A549 (cell line): ENCODE results near the gene CPAMD8.

Experiments
- BCL3 ChIP-seq: fragments of >200 bp; sonication (Bioruptor Twin); formaldehyde crosslinking; IDR thresholded peaks from 3 replicates; pipeline ENCODE4 v1.6.1; 2016
- CEBPB ChIP-seq, 2 experiments: fragments of >200 bp in 1 of 2; sonication (Bioruptor Twin) in 1 of 2; formaldehyde crosslinking in 1 of 2; IDR thresholded peaks; 2 replicates each; pipeline ENCODE4 v1.6.1; 2012 to 2016
- FOXS1 ChIP-seq: fragments of 250-450 bp; sonication (Bioruptor Pico); IDR thresholded peaks from 2 replicates; pipeline ENCODE4 v1.5.0; 2020; ENCODE audit warnings: mild to moderate bottlenecking, moderate library complexity
- KDM1A ChIP-seq: fragments of 200-600 bp; sonication (generic); IDR thresholded peaks from 2 replicates; pipeline ENCODE4 v1.6.1; 2016; ENCODE audit warnings: low read depth, mild to moderate bottlenecking
- MAX ChIP-seq: IDR thresholded peaks from 2 replicates; pipeline ENCODE4 v1.6.1; 2012
- MAZ ChIP-seq: fragments of 150-350 bp; IDR thresholded peaks from 2 replicates; pipeline ENCODE4 v1.6.1; 2014; ENCODE audit warnings: antibody characterized with exemption, low read depth, low read length, borderline replicate concordance
- MYC ChIP-seq: IDR thresholded peaks from 2 replicates; pipeline ENCODE4 v1.6.1; 2012; ENCODE audit warnings: mild to moderate bottlenecking, inconsistent platforms, low read length, improper control_type of control experiment, borderline replicate concordance
- POLR2A ChIP-seq: IDR thresholded peaks from 2 replicates; pipeline ENCODE4 v1.6.1; 2012; ENCODE audit warnings: mild to moderate bottlenecking, low read length
- RCOR1 ChIP-seq: fragments of 150-350 bp; IDR thresholded peaks from 2 replicates; pipeline ENCODE4 v1.6.1; 2014; ENCODE audit warnings: antibody characterized with exemption, low read length, low read depth
- RFX5 ChIP-seq: fragments of 450-650 bp; IDR thresholded peaks from 2 replicates; pipeline ENCODE4 v1.7.1; 2014; ENCODE audit warnings: antibody characterized with exemption, mild to moderate bottlenecking, moderate library complexity
- RNF2 ChIP-seq: fragments of 200-600 bp; sonication (generic); IDR thresholded peaks from 2 replicates; pipeline ENCODE4 v1.6.1; 2016; ENCODE audit warnings: low read depth, mild to moderate bottlenecking, antibody characterized with exemption, moderate library complexity, borderline replicate concordance
- SMC3 ChIP-seq: fragments of >200 bp; sonication (Bioruptor Twin); formaldehyde crosslinking; IDR thresholded peaks from 3 replicates; pipeline ENCODE4 v1.6.1; 2018; ENCODE audit warnings: inconsistent platforms
- ZFP36 ChIP-seq: fragments of 450-650 bp; IDR thresholded peaks from 2 replicates; pipeline ENCODE4 v1.6.1; 2014; ENCODE audit warnings: borderline replicate concordance; ENCODE audit not compliant: partially characterized antibody
- TF ChIP-seq, protein P1 (sequence below): fragments of >200 bp; sonication (Bioruptor Twin); formaldehyde crosslinking; IDR thresholded peaks from 3 replicates; pipeline ENCODE4 v1.5.1; 2016

- TF ChIP-seq MAZ (no peak), POLR2A (no peak), BCL3 (no peak), ZFP36 (no peak), SMC3 (no peak), RNF2 (no peak), MAX (no peak), CEBPB (IDR thresholded peaks at IDR 0.05) (no peak), MYC (no peak), RFX5 (no peak), RCOR1 (no peak), KDM1A (no peak), FOXS1 (no peak)
- TF ChIP-seq, protein P1, sequence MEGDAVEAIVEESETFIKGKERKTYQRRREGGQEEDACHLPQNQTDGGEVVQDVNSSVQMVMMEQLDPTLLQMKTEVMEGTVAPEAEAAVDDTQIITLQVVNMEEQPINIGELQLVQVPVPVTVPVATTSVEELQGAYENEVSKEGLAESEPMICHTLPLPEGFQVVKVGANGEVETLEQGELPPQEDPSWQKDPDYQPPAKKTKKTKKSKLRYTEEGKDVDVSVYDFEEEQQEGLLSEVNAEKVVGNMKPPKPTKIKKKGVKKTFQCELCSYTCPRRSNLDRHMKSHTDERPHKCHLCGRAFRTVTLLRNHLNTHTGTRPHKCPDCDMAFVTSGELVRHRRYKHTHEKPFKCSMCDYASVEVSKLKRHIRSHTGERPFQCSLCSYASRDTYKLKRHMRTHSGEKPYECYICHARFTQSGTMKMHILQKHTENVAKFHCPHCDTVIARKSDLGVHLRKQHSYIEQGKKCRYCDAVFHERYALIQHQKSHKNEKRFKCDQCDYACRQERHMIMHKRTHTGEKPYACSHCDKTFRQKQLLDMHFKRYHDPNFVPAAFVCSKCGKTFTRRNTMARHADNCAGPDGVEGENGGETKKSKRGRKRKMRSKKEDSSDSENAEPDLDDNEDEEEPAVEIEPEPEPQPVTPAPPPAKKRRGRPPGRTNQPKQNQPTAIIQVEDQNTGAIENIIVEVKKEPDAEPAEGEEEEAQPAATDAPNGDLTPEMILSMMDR = no peak
These were observed 157.2 kb downstream of the CPAMD8 start for GRCh38 chr19:16869331-16869972.
